ENCODE measurements around the gene NCOR1.

NCOR1 gene

DNA sequence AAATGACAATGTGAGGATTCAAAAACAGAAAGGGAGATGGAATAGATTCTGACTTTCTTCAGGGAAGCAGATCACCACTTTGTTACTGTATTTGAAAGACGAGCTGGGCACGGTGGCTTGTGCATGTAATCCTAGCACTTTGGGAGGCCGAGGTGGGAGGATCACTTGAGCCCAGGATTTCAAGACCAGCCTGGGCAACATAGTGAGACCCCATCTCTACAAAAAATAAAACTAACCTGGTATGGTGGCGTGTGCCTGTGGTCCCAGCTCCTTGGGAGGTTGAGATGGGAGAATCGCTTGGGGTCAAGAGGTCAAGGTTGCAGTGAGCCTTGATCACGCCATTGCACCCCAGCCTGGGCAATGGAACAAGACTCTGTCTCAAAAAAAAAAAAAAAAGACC is 35.7 kb upstream of the NCOR1 start:
- Histone ChIP-seq H4K8ac (ENCODE audit: low read depth, low read length) (no peak overlapping the region), H2BK120ac (ENCODE audit: low read depth, low read length) (no peak overlapping the region), H2BK15ac (ENCODE audit: low read length) (no peak overlapping the region), H3K23ac (ENCODE audit: low read depth, low read length, poor library complexity) (no peak overlapping the region), H3K4ac (ENCODE audit: low read length) (no peak overlapping the region), H3K4me1 (ENCODE audit: control insufficient read depth in 2 of 2, insufficient read depth in 1 of 2, low read depth in 1 of 2, low read length in 2 of 2) (peaks cover 0 to 14% of the 10 kb centered on the region in 2 donors), H2AK5ac (ENCODE audit: low read depth, low read length) (no peak overlapping the region), H3K14ac (ENCODE audit: low read length) (no peak overlapping the region), H3K9me3 (replicated peaks in 1 of 2; ENCODE audit: control insufficient read depth in 2 of 2, insufficient read depth in 1 of 2, low read depth in 1 of 2, low read length in 2 of 2) (no peaks in the 10 kb centered on the region), H3K4me3 (ENCODE audit: low read length in 2 of 2) (no peak overlapping the region), H3K27ac (replicated peaks; ENCODE audit: low read length) (no peak overlapping the region), H4K91ac (ENCODE audit: low read depth, low read length, poor library complexity) (no peak overlapping the region), H2AFZ (ENCODE audit: low read length) (no peak overlapping the region), H3K27me3 (ENCODE audit: control insufficient read depth in 3 of 3, insufficient read depth in 3 of 3, low read depth in 1 of 3, low read length in 3 of 3) (no peaks in the 10 kb centered on the region), H2BK5ac (ENCODE audit: low read length) (no peak overlapping the region), H2BK12ac (ENCODE audit: low read length) (no peak overlapping the region), H3K79me1 (ENCODE audit: low read depth, low read length) (no peaks in the 10 kb centered on the region), H3K36me3 (replicated peaks in 1 of 2; ENCODE audit: control insufficient read depth in 2 of 2, insufficient read depth in 2 of 2, low read length in 2 of 2) (peaks cover 0 to 4% of the 10 kb centered on the region in 2 donors), H3K4me2 (ENCODE audit: insufficient read depth, low read length, poor library complexity, severe bottlenecking) (no peak overlapping the region), H3K9ac (ENCODE audit: low read depth, low read length, poor library complexity) (no peak overlapping the region), H3K18ac (ENCODE audit: low read length) (no peak overlapping the region)
- DNase-seq (ENCODE audit: low spot score) = no peak
- no CpG with 5 or more reads among the region's 6 CpGs for WGBS, 2 donors (ENCODE audit: extremely low coverage in 2 of 2, insufficient read length in 2 of 2, insufficient replicate concordance in 1 of 2)

DNA sequence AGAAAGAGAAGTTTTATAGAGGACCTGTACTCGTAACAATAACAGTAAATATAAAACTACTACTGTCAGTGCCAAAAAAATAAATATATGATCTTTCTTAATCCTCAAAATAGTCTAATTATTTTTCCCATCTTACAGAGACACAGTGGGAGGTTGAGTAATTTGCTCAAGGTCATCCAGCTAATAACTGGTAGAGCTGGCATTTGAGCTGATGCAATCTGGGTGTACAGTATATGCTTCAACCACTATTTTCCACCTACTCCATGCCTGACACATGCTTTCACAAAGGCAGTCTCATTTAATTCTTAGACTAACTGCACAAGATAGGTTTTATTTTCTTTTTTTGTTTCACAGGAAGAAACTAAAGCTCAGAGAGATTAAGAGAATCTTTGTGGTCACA is 35.3 kb upstream of the NCOR1 start:
- Histone ChIP-seq H4K8ac (ENCODE audit: low read depth, low read length) (no peak overlapping the region), H3K36me3 (replicated peaks in 1 of 2; ENCODE audit: control insufficient read depth in 2 of 2, insufficient read depth in 2 of 2, low read length in 2 of 2) (peaks cover 0 to 4% of the 10 kb centered on the region in 2 donors), H3K18ac (ENCODE audit: low read length) (no peak overlapping the region), H3K27me3 (ENCODE audit: control insufficient read depth in 3 of 3, insufficient read depth in 3 of 3, low read depth in 1 of 3, low read length in 3 of 3) (no peaks in the 10 kb centered on the region), H2BK15ac (ENCODE audit: low read length) (no peak overlapping the region), H3K14ac (ENCODE audit: low read length) (no peak overlapping the region), H2AK5ac (ENCODE audit: low read depth, low read length) (no peak overlapping the region), H3K79me1 (ENCODE audit: low read depth, low read length) (no peaks in the 10 kb centered on the region), H2BK120ac (ENCODE audit: low read depth, low read length) (no peak overlapping the region), H3K4ac (ENCODE audit: low read length) (no peak overlapping the region), H4K91ac (ENCODE audit: low read depth, low read length, poor library complexity) (no peak overlapping the region), H2BK5ac (ENCODE audit: low read length) (no peak overlapping the region), H3K23ac (ENCODE audit: low read depth, low read length, poor library complexity) (no peak overlapping the region), H3K9me3 (replicated peaks in 1 of 2; ENCODE audit: control insufficient read depth in 2 of 2, insufficient read depth in 1 of 2, low read depth in 1 of 2, low read length in 2 of 2) (no peaks in the 10 kb centered on the region), H2AFZ (ENCODE audit: low read length) (no peak overlapping the region), H3K4me3 (ENCODE audit: low read length in 2 of 2) (no peak overlapping the region), H2BK12ac (ENCODE audit: low read length) (no peak overlapping the region), H3K4me1 (ENCODE audit: control insufficient read depth in 2 of 2, insufficient read depth in 1 of 2, low read depth in 1 of 2, low read length in 2 of 2) (peaks cover 0 to 10% of the 10 kb centered on the region in 2 donors), H3K9ac (ENCODE audit: low read depth, low read length, poor library complexity) (no peak overlapping the region), H3K4me2 (ENCODE audit: insufficient read depth, low read length, poor library complexity, severe bottlenecking) (no peak overlapping the region), H3K27ac (replicated peaks; ENCODE audit: low read length) (no peak overlapping the region)
- no peak for DNase-seq (ENCODE audit: low spot score)
- WGBS, 2 donors (ENCODE audit: extremely low coverage in 2 of 2, insufficient read length in 2 of 2, insufficient replicate concordance in 1 of 2) = no CpG with 5 or more reads among the region's 1 CpG

DNA sequence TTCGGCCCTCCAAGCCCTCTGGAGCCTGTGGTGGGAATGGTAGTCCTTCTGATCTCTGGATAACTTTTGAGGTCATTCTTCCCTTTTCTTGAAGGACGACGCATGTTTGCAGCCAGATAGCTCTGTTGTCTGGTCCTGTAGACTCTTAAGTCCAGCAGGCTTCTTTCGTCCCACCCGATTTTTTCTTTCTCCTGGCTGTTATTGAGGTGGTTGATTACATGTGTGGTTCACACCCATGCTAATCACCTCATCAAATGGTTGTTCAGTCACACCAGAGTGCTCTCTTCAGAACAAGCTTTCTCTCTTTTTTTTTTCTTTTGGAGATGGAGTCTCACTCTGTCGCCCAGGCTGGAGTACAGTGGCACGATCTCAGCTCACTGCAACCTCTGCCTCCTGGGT is 32.3 kb upstream of the NCOR1 start:
- H2BK12ac ChIP-seq (ENCODE audit: low read length) = no peak overlapping the region
- H3K23ac ChIP-seq (ENCODE audit: low read depth, low read length, poor library complexity) = no peak overlapping the region
- no peak overlapping the region for H3K4ac ChIP-seq (ENCODE audit: low read length)
- no peak overlapping the region for H2AK5ac ChIP-seq (ENCODE audit: low read depth, low read length)
- H3K36me3 ChIP-seq (replicated peaks in 1 of 2; ENCODE audit: control insufficient read depth in 2 of 2, insufficient read depth in 2 of 2, low read length in 2 of 2) = peaks cover 0 to 4% of the 10 kb centered on the region in 2 donors
- H4K91ac ChIP-seq (ENCODE audit: low read depth, low read length, poor library complexity) = no peak overlapping the region
- no peak overlapping the region for H2BK120ac ChIP-seq (ENCODE audit: low read depth, low read length)
- H3K79me1 ChIP-seq (ENCODE audit: low read depth, low read length) = peaks cover 3% of the 10 kb centered on the region
- H3K27ac ChIP-seq (replicated peaks; ENCODE audit: low read length) = no peak overlapping the region
- DNase-seq (ENCODE audit: low spot score) = no peak
- no peak overlapping the region for H2BK5ac ChIP-seq (ENCODE audit: low read length)
- WGBS, 2 donors (ENCODE audit: extremely low coverage in 2 of 2, insufficient read length in 2 of 2, insufficient replicate concordance in 1 of 2) = no CpG with 5 or more reads among the region's 7 CpGs
- peaks cover 0 to 2% of the 10 kb centered on the region in 2 donors for H3K4me1 ChIP-seq (ENCODE audit: control insufficient read depth in 2 of 2, insufficient read depth in 1 of 2, low read depth in 1 of 2, low read length in 2 of 2)
- no peak overlapping the region for H3K4me2 ChIP-seq (ENCODE audit: insufficient read depth, low read length, poor library complexity, severe bottlenecking)
- H2AFZ ChIP-seq (ENCODE audit: low read length) = no peak overlapping the region
- H3K4me3 ChIP-seq (ENCODE audit: low read length in 2 of 2) = no peak overlapping the region
- no peak overlapping the region for H4K8ac ChIP-seq (ENCODE audit: low read depth, low read length)
- no peak overlapping the region for H3K9ac ChIP-seq (ENCODE audit: low read depth, low read length, poor library complexity)
- no peak overlapping the region for H3K18ac ChIP-seq (ENCODE audit: low read length)
- no peaks in the 10 kb centered on the region for H3K27me3 ChIP-seq (ENCODE audit: control insufficient read depth in 3 of 3, insufficient read depth in 3 of 3, low read depth in 1 of 3, low read length in 3 of 3)
- H3K14ac ChIP-seq (ENCODE audit: low read length) = no peak overlapping the region
- H3K9me3 ChIP-seq (replicated peaks in 1 of 2; ENCODE audit: control insufficient read depth in 2 of 2, insufficient read depth in 1 of 2, low read depth in 1 of 2, low read length in 2 of 2) = no peaks in the 10 kb centered on the region
- no peak overlapping the region for H2BK15ac ChIP-seq (ENCODE audit: low read length)

DNA sequence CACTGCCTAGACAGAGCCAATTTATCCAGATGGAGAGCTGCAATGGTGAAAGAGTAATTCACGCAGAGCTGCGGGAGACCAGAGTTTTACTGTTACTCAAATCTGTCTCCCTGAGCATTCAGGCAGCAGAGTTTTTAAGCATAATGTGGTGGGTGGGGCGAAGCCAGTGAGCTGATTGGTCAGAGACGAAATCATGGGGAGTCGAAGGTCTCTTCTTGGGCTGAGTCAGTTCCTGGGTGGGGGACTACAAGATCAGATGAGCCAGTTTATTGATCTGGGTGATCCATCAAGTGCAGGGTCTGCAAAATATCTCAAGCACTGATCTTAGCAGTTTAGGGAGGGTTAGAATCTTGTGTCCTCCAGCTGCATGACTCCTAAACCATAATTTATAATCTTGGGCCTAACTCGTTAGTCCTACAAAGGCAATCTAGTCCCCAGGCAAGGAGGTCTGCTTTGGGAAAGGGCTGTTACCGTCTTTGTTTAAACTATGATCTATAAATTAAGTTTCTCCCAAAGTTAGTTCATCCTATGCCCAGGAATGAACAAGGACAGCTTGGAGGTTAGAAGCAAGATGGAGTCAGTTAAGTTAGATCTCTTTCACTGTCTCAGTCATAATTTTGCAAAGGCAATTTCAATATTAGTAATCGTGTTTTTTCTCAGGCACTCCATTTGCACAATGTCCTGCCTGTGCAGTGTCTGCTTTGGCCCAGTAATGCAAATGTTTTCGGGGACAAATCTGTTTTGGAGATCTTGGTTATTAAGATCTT is 28.6 kb upstream of the NCOR1 start:
- no peak overlapping the region for H4K91ac ChIP-seq (ENCODE audit: low read depth, low read length, poor library complexity)
- no peak overlapping the region for H3K4me3 ChIP-seq (ENCODE audit: low read length in 2 of 2)
- no peak overlapping the region for H2BK5ac ChIP-seq (ENCODE audit: low read length)
- no peaks in the 10 kb centered on the region for H3K36me3 ChIP-seq (replicated peaks in 1 of 2; ENCODE audit: control insufficient read depth in 2 of 2, insufficient read depth in 2 of 2, low read length in 2 of 2)
- H3K4me1 ChIP-seq (ENCODE audit: control insufficient read depth in 2 of 2, insufficient read depth in 1 of 2, low read depth in 1 of 2, low read length in 2 of 2) = peaks cover 0 to 2% of the 10 kb centered on the region in 2 donors
- H2BK15ac ChIP-seq (ENCODE audit: low read length) = no peak overlapping the region
- H3K4ac ChIP-seq (ENCODE audit: low read length) = no peak overlapping the region
- no peak overlapping the region for H3K14ac ChIP-seq (ENCODE audit: low read length)
- no peaks in the 10 kb centered on the region for H3K27me3 ChIP-seq (ENCODE audit: control insufficient read depth in 3 of 3, insufficient read depth in 3 of 3, low read depth in 1 of 3, low read length in 3 of 3)
- no peak for DNase-seq (ENCODE audit: low spot score)
- no CpG with 5 or more reads among the region's 9 CpGs for WGBS, 2 donors (ENCODE audit: extremely low coverage in 2 of 2, insufficient read length in 2 of 2, insufficient replicate concordance in 1 of 2)
- H2AFZ ChIP-seq (ENCODE audit: low read length) = no peak overlapping the region
- H3K9ac ChIP-seq (ENCODE audit: low read depth, low read length, poor library complexity) = no peak overlapping the region
- no peak overlapping the region for H2AK5ac ChIP-seq (ENCODE audit: low read depth, low read length)
- peaks cover 3% of the 10 kb centered on the region for H3K79me1 ChIP-seq (ENCODE audit: low read depth, low read length)
- no peak overlapping the region for H2BK12ac ChIP-seq (ENCODE audit: low read length)
- H4K8ac ChIP-seq (ENCODE audit: low read depth, low read length) = no peak overlapping the region
- H3K4me2 ChIP-seq (ENCODE audit: insufficient read depth, low read length, poor library complexity, severe bottlenecking) = no peak overlapping the region
- H3K27ac ChIP-seq (replicated peaks; ENCODE audit: low read length) = no peak overlapping the region
- no peak overlapping the region for H3K18ac ChIP-seq (ENCODE audit: low read length)
- no peaks in the 10 kb centered on the region for H3K9me3 ChIP-seq (replicated peaks in 1 of 2; ENCODE audit: control insufficient read depth in 2 of 2, insufficient read depth in 1 of 2, low read depth in 1 of 2, low read length in 2 of 2)
- H2BK120ac ChIP-seq (ENCODE audit: low read depth, low read length) = no peak overlapping the region
- H3K23ac ChIP-seq (ENCODE audit: low read depth, low read length, poor library complexity) = no peak overlapping the region
